Cardiac septum (tissue), 1 donor: ENCODE data around the gene ROBO1. TPM values are rescaled to one million over a fixed set of nuclear protein-coding genes. Genes with fewer than 3 reads are reported as not detected.
"Not testable (repeated sequence)": the region's sequence is repeated elsewhere in the genome, so short reads cannot be mapped to it uniquely, and the experiment has no call there.

Source experiments
- DNase-seq: peaks from one replicate; pipeline ENCODE4 v3.0.0-alpha.2; 2020; ENCODE audit warnings: low spot score
- intact Hi-C: fragments of 100-400 bp; cut with DNase I; formaldehyde crosslinking; loops from one replicate; pipeline ENCODE4 v1.14.0; 2022
- total RNA-seq: library from RNA; stranded (reverse); fragmentation: NEBNext Ultra II Directional; extraction: Animal tissue kit (Norgen Biotek cat#: 25700); gene quantifications from one replicate; pipeline ENCODE4 v1.2.1, GENCODE V29; 2021
- donor health status: DM: no; HTN: no; CAD: no.

Gene ROBO1
- total RNA-seq, 1 donor from 2014 or later = 6.2 TPM

DNA sequence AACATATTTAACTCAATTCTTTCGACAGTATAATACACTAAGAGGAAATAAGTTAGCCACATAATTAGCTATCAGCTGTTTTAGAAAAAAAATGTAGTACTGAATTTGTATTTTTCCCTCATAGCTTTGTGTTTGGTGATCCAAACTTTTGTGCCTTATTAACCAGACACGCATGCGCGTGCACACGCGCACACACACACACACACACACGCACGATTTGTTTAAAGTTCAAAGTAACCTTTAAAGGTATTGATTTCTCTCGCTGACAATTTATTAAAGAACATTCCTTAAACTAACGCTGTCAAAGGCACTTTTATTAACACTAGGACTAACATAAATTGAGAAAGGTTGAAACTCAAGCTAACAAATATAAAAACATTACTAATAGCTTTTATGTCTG lies 198.9 kb downstream of the ROBO1 start:
- intact Hi-C loops = no loop called here
- DNase-seq = no peak

DNA sequence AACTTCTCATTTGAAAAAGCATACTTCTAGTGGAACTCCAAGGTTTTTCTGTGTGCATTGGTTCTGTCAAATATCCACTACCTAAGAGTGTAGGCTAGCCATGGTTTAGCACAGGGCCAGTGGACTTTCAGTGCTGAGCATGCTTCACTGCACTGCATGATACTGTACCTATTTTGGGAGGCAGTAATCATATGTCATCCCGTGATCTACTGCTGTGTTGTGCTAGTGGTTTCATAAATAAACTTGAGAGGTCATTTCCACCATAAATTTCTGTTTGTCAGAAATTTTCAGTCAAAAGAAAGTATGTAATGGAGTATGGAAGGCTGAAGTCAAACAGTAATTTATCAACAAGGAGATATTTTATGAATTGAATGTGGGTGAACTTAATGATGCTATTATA lies 203.6 kb downstream of the ROBO1 start:
- intact Hi-C loops = no loop called here
- no peak for DNase-seq

- intact Hi-C loops = no loop called here
- DNase-seq = no peak
These were observed 207.1 kb downstream of the ROBO1 start for GRCh38 chr3:79560698-79561097.

DNA sequence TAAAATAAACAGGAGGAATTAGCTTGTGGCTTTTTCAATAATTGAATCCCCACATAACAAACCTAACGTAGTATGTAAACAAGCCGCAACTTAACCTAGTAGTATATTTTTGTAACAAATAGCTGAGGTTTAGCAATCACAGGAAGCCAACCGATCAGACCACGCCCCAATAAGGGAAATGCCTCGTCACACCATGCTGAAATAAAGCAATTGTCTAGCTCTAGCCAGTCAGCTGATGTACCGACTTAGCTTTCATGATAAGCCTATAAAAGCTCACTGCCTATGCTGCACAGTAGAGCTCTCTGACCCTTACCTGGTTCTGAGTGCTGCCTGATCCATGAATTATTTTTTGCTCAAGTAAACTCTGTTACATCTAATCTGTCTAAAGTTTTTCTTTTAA lies 208.9 kb downstream of the ROBO1 start:
- intact Hi-C loops = no loop called here
- DNase-seq = no peak

GRCh38 chr3:79555655-79556054 lies 212.1 kb downstream of the ROBO1 start:
- DNase-seq = no peak
- intact Hi-C loops = no loop called here

DNA sequence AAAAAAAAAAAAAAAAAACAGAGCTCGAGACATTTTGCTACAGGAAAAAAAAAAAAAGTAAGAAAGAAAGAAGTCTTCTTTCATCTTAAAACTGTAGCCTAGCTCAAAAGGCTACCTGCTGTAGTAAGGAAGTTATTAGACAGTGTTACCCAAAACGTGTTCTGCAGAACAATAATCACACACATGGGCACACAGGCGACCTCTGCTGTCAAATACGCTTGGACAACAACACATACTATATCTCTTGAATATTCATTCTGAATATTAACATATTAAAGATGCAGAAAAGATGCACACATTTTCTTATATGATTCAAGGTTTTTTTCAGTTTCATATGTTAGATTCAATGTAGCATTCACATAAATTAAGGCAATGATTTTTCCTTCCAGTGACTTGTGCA lies 215.8 kb downstream of the ROBO1 start:
- intact Hi-C loops = no loop called here
- DNase-seq = no peak

- intact Hi-C loops = no loop called here
These were observed 216.4 kb downstream of the ROBO1 start for GRCh38 chr3:79551321-79551892.

GRCh38 chr3:79543218-79543982 lies 224.4 kb downstream of the ROBO1 start:
- intact Hi-C loops = no loop called here
- DNase-seq = no peak

More at GRCh38 chr3:79551321-79551892, 216.4 kb downstream of the ROBO1 start:
- DNase-seq = no peak

DNA sequence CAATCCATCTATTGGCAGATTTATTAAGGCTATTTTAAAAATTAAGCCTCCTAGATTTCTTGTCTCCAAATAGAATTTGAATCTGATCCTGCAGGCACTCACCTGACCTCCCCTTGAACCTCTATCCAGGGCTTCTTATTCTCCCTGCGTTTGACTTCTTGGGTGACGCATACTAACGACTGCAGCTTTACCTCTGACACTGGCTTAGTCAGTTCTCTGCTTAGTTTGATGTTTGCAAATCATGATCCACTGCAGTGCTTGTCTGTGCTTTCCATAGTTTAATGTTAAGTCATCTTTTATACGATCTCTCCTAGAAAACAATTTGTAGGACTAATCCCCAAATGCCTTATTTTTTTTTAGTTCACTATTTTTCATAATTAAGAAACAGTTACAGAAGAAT lies 233.1 kb downstream of the ROBO1 start:
- DNase-seq = no peak
- intact Hi-C loops = no loop called here

DNA sequence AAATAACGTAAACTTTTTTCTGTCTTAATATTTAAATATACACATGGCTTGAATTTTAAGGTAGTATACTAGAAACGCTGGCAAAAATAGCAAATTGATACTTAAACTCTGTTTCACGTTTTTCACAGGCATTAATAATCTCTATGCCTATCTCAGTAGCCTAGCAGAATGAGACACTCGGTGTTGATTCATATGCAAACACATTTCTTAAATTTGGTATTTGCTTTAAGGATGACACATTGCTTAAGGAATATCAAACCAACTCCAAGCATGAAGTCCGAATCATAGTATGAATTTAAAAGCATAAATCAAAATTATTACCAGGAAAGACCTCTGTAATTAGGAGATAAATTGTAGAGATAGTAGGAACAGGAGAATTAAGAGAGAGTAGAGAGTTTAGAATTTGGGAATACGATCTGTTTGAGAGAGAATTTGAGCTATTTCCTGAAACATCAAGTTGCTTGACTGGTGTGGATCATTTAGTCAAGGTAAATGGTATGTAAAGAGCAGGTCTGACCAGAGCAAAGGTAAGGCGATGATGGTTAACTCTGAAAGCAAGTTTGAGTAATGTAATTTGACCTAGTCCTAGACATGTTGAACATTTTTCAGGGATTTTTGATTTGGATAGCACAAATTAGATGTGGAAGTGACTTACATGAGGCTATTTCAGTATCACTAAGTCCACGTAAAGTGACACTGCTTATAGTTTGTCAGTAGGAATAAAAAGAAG lies 236.1 kb downstream of the ROBO1 start:
- intact Hi-C loops = no loop called here

DNA sequence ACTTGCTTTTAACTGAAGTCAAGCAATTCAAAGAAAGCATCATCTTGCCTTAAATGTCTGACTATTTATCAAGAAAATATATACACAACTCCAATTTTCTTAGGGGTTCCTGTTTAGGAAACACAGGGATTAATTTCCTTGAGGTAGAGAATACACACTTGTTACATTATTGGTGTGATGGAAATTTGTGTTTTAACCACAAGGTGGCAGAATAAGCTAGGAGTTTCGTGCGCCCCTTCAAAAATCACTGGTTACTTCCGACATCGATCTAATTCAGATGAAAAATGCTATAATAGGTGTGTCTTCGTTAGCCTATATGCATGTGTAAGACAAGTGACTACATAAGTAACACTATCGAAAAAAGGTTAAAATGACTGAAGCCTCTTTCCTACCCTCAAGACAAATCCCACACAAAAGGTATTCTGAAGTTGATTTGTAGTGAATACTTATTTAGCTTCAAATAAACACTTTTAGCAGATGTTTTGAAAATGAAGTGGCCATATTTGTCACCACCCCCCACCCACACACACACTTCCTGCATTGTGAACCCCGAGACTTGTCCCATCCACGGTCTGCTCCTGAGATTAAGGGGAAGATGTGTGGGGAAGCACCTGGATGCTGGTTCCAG lies 246.5 kb downstream of the ROBO1 start:
- no peak for DNase-seq
- intact Hi-C loops = loop anchor here (5.0 kb wide), 1 partner anchor 326 kb away; no protein-coding TSS in a partner anchor

More for the DNA sequence above, 236.1 kb downstream of the ROBO1 start:
- DNase-seq = no peak

- intact Hi-C loops = no loop called here
- DNase-seq = no peak
These were observed 249.9 kb downstream of the ROBO1 start for GRCh38 chr3:79517766-79518413.

- intact Hi-C loops = no loop called here
- no peak for DNase-seq
These were observed 251.0 kb downstream of the ROBO1 start for GRCh38 chr3:79516795-79517194.

DNA sequence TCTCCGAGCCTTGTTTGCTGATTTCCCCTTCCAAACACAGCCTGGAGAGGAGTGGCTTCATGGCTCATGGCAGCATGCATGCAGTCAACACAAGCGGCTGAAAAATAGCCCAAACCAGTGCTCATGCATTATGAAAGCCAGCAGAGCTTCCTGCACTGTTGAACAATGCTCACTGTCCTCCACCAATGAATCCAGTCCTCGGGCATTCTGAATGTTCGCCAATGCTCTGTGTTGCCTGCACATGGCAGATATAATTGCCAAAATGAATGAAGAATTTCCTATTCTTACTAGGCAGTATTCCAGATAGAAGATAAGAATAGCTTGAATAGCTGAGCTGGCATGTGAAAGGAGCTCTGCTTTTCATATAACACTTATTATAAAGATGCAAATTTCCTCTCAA lies 252.7 kb downstream of the ROBO1 start:
- no peak for DNase-seq
- intact Hi-C loops = no loop called here

GRCh38 chr3:79514069-79514468 lies 253.7 kb downstream of the ROBO1 start:
- intact Hi-C loops = no loop called here
- DNase-seq = no peak

DNA sequence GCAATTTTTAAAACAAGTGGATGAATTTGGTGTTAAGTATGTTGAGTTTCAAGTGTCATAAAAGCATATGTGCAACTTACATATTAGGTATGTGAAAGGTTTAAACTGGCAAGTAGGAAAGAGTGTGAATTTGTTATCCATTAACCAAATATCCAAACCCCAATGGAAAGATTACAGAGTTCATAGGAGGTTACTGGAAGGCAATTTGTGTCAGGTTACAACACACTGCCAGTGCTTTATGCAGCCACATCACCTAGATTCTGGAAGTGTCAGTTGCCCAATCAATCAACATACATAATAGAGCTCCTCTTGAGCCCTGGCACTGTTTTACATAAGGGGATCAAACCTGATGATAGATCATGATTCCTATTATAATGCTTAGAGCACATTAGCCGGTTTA lies 261.0 kb downstream of the ROBO1 start:
- DNase-seq = no peak
- intact Hi-C loops = no loop called here

GRCh38 chr3:79502216-79502681 lies 265.5 kb downstream of the ROBO1 start:
- DNase-seq, intact Hi-C loops: not testable (repeated sequence)

- no peak for DNase-seq
- intact Hi-C loops = no loop called here
These were observed 270.2 kb downstream of the ROBO1 start for GRCh38 chr3:79497447-79498111.

DNA sequence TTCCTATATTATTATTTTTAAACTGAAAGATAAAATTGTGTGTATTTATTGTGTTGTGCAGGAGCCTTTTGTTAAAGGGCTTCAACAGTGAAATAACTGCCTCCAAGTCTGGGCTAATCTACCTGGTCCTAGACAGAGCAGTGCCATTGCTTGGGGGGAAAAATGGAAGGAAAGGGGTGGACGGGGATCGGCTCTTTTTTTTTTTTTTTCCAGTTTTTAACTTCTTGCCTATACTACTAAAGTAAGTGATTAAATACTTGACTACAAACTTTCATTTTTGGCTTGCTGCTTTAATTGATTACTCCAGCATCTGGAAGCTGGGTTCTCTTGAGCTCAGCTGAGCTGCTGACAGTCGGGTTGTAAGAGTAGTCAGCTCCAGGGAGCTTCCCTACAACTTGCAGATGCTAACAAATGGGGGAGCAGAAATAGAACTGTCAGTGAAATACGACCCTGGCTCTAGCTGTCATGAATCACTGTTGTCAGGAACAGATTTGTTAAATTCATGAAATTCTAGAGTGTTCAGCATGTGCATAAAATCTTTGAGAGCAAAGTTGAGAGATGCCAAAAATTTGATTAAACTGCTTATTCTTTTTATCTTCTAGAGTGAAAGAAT lies 276.7 kb downstream of the ROBO1 start:
- DNase-seq = no peak
- intact Hi-C loops = no loop called here
